Lower lobe of right lung (tissue), 2 donors: ENCODE measurements around the gene FAM153A. TPM values are rescaled to one million over a fixed set of nuclear protein-coding genes. Genes with fewer than 3 reads are reported as not detected.
"Not testable (repeated sequence)": the region's sequence is repeated elsewhere in the genome, so short reads cannot be mapped to it uniquely, and the experiment has no call there.

ENCODE experiments used
- ATAC-seq, 2 donors: fragments of 200-7000 bp; cut with Tn5 transposase; one replicate each; pipeline ENCODE4 v1.9.1; 2020 to 2022; ENCODE audit warnings: mild to moderate bottlenecking in 2 of 2, moderate library complexity in 2 of 2
- DNase-seq: peaks from one replicate; pipeline ENCODE4 v3.0.0-alpha.2; 2020
- H3K27ac ChIP-seq: fragments of 200-600 bp; one replicate; pipeline ENCODE4 v1.8.0; 2022
- H3K27me3 ChIP-seq: fragments of 200-600 bp; one replicate; pipeline ENCODE4 v1.8.0; 2022; ENCODE audit warnings: low read depth
- H3K36me3 ChIP-seq: fragments of 200-600 bp; one replicate; pipeline ENCODE4 v1.8.0; 2022; ENCODE audit warnings: mild to moderate bottlenecking
- H3K4me1 ChIP-seq: fragments of 200-600 bp; one replicate; pipeline ENCODE4 v1.8.0; 2022
- H3K4me3 ChIP-seq: fragments of 200-600 bp; one replicate; pipeline ENCODE4 v1.8.0; 2022; ENCODE audit warnings: mild to moderate bottlenecking
- H3K9me3 ChIP-seq: fragments of 200-600 bp; one replicate; pipeline ENCODE4 v1.8.0; 2022
- intact Hi-C: fragments of 100-400 bp; cut with DNase I; formaldehyde crosslinking; loops from one replicate; pipeline ENCODE4 v1.11.0; 2022
- long read RNA-seq: library from polyadenylated mRNA; unstranded; transcript quantifications from one replicate; pipeline ENCODE4 v2.0.0, GENCODE V29; 2021
- total RNA-seq: library from RNA; stranded (reverse); fragmentation: NEBNext Ultra II Directional; extraction: Animal tissue kit (Norgen Biotek cat#: 25700); gene quantifications from one replicate; pipeline ENCODE4 v1.2.1, GENCODE V29; 2021
- donor health status: DM: no; HTN: yes; CAD: no; lungs with severe emphysema.

The FAM153A gene
- 3.7 TPM for total RNA-seq
- long read RNA-seq, partial matches to known transcripts = 1 of 2 reads
- long read RNA-seq, other reads (novel, unspliced or antisense) = 1 of 2 reads

GRCh38 chr5:177782792-177783633 lies at the start of gene FAM153A:
TSS of gene FAM153A (minus strand) at chr5:177782899.
- H3K27me3 ChIP-seq, DNase-seq, H3K4me1 ChIP-seq, H3K4me3 ChIP-seq, H3K27ac ChIP-seq, H3K9me3 ChIP-seq, intact Hi-C loops, H3K36me3 ChIP-seq: not testable (repeated sequence)
- ATAC-seq = peak; percentile 86 to 92

- H3K9me3 ChIP-seq, H3K27me3 ChIP-seq, intact Hi-C loops, DNase-seq, H3K4me3 ChIP-seq, H3K4me1 ChIP-seq, H3K36me3 ChIP-seq, H3K27ac ChIP-seq, ATAC-seq: not testable (repeated sequence)
Measured at GRCh38 chr5:177832287-177832686, 49.6 kb upstream of the FAM153A start.

- H3K36me3 ChIP-seq, H3K4me3 ChIP-seq, intact Hi-C loops, H3K9me3 ChIP-seq, ATAC-seq, DNase-seq, H3K27me3 ChIP-seq, H3K27ac ChIP-seq, H3K4me1 ChIP-seq: not testable (repeated sequence)
Measured at GRCh38 chr5:177826073-177826472, 43.4 kb upstream of the FAM153A start.

- DNase-seq, H3K4me1 ChIP-seq, H3K36me3 ChIP-seq, H3K27me3 ChIP-seq, H3K27ac ChIP-seq, intact Hi-C loops, H3K9me3 ChIP-seq, ATAC-seq, H3K4me3 ChIP-seq: not testable (repeated sequence)
Measured at GRCh38 chr5:177824776-177825175, 42.1 kb upstream of the FAM153A start.

GRCh38 chr5:177822489-177822888 lies 39.8 kb upstream of the FAM153A start:
- ATAC-seq, DNase-seq, H3K9me3 ChIP-seq, H3K4me3 ChIP-seq, intact Hi-C loops, H3K27ac ChIP-seq, H3K4me1 ChIP-seq, H3K27me3 ChIP-seq, H3K36me3 ChIP-seq: not testable (repeated sequence)

- ATAC-seq, DNase-seq, H3K27me3 ChIP-seq, intact Hi-C loops, H3K9me3 ChIP-seq, H3K36me3 ChIP-seq, H3K4me1 ChIP-seq, H3K4me3 ChIP-seq, H3K27ac ChIP-seq: not testable (repeated sequence)
Measured at GRCh38 chr5:177819664-177820063, 37.0 kb upstream of the FAM153A start.

GRCh38 chr5:177812814-177813425 lies 30.2 kb upstream of the FAM153A start:
- H3K4me1 ChIP-seq, H3K27ac ChIP-seq, H3K4me3 ChIP-seq, intact Hi-C loops, ATAC-seq, H3K27me3 ChIP-seq, H3K9me3 ChIP-seq, H3K36me3 ChIP-seq, DNase-seq: not testable (repeated sequence)

- H3K36me3 ChIP-seq, H3K27me3 ChIP-seq, H3K4me1 ChIP-seq, H3K9me3 ChIP-seq, H3K27ac ChIP-seq, H3K4me3 ChIP-seq, DNase-seq, intact Hi-C loops: not testable (repeated sequence)
- peak in 1 of 2 donors; percentile 17 for ATAC-seq
Measured at GRCh38 chr5:177812160-177812743, 29.6 kb upstream of the FAM153A start.

GRCh38 chr5:177809209-177809913 lies 26.7 kb upstream of the FAM153A start:
- ATAC-seq = peak; percentile 45 to 50
- H3K4me1 ChIP-seq, DNase-seq, H3K4me3 ChIP-seq, H3K27me3 ChIP-seq, H3K36me3 ChIP-seq, H3K27ac ChIP-seq, H3K9me3 ChIP-seq, intact Hi-C loops: not testable (repeated sequence)

- DNase-seq, H3K36me3 ChIP-seq, H3K27ac ChIP-seq, H3K27me3 ChIP-seq, H3K9me3 ChIP-seq, H3K4me1 ChIP-seq, H3K4me3 ChIP-seq, intact Hi-C loops: not testable (repeated sequence)
- peak in 1 of 2 donors; percentile 41 for ATAC-seq
Measured at GRCh38 chr5:177808420-177808819, 25.7 kb upstream of the FAM153A start.

GRCh38 chr5:177807265-177807664 lies 24.6 kb upstream of the FAM153A start:
- ATAC-seq, H3K36me3 ChIP-seq, H3K27me3 ChIP-seq, H3K9me3 ChIP-seq, H3K27ac ChIP-seq, H3K4me1 ChIP-seq, H3K4me3 ChIP-seq, DNase-seq, intact Hi-C loops: not testable (repeated sequence)

GRCh38 chr5:177801427-177801826 lies 18.7 kb upstream of the FAM153A start:
- intact Hi-C loops, H3K9me3 ChIP-seq, H3K27me3 ChIP-seq, ATAC-seq, H3K36me3 ChIP-seq, H3K4me1 ChIP-seq, H3K27ac ChIP-seq, DNase-seq, H3K4me3 ChIP-seq: not testable (repeated sequence)

- DNase-seq, H3K4me3 ChIP-seq, H3K36me3 ChIP-seq, ATAC-seq, H3K4me1 ChIP-seq, H3K27me3 ChIP-seq, H3K27ac ChIP-seq, H3K9me3 ChIP-seq, intact Hi-C loops: not testable (repeated sequence)
Measured at GRCh38 chr5:177798237-177798840, 15.6 kb upstream of the FAM153A start.
